GM12878 (cell line): ENCODE results near the gene MINDY3. TPM values are rescaled to one million over a fixed set of nuclear protein-coding genes. Genes with fewer than 3 reads are reported as not detected.

Source experiments
- ATAC-seq: fragments of 200-7000 bp; cut with Tn5 transposase; 3 replicates; pipeline ENCODE4 v1.9.1; 2020; ENCODE audit warnings: mild to moderate bottlenecking, moderate library complexity
- BruUV-seq: library from RNA; stranded (reverse); fragments of 400-500 nt; replicated peaks from 2 replicates; lab custom pipeline; 2021; lab: Mats Ljungman, UMichigan
- CTCF ChIA-PET: fragments of 300-600 bp; sonication (Branson Sonifier 250); formaldehyde crosslinking; extraction: SDS; loops from one replicate; lab custom pipeline; 2021; ENCODE audit warnings: inconsistent platforms; lab: Yijun Ruan, JAX
- POLR2A ChIA-PET: fragments of 350-600 bp; formaldehyde crosslinking; extraction: SDS; loops from one replicate; lab custom pipeline; 2021; ENCODE audit warnings: inconsistent platforms; lab: Charles Lee
- RAD21 ChIA-PET: fragments of 300-600 bp; sonication (Branson Sonifier 250); formaldehyde crosslinking; loops from one replicate; lab custom pipeline; 2023; ENCODE audit warnings: antibody characterized with exemption; ENCODE audit not compliant: unreplicated experiment; lab: Charles Lee
- SMC1A ChIA-PET: fragments of 300-600 bp; sonication (Branson Sonifier 250); formaldehyde crosslinking; loops from one replicate; lab custom pipeline; 2023; ENCODE audit not compliant: unreplicated experiment, uncharacterized antibody; lab: Charles Lee
- DNase-seq: peaks from one replicate; pipeline ENCODE4 v3.0.0-alpha.2; 2011; ENCODE audit warnings: low read depth, low spot score
- FAIRE-seq: peaks from 3 replicates; lab custom pipeline; 2011; peaks lifted over from hg19 to GRCh38; lab: Jason Lieb, UNC
- H2AFZ ChIP-seq: 2 replicates; pipeline ENCODE4 v1.6.0; 2011; ENCODE audit warnings: low read depth, low read length, control low read depth; ENCODE audit not compliant: control insufficient read depth
- H3K27ac ChIP-seq: 2 replicates; pipeline ENCODE4 v1.5.1; 2011; ENCODE audit warnings: control low read depth; ENCODE audit not compliant: control insufficient read depth, insufficient read depth
- H3K27me3 ChIP-seq, 2 experiments: replicated peaks in 1 of 2; 2 replicates each; pipeline versions ENCODE4 v1.6.0 to v1.6.1; 2011; ENCODE audit warnings: low read length in 1 of 2; ENCODE audit not compliant: control insufficient read depth in 2 of 2, insufficient read depth in 2 of 2
- H3K36me3 ChIP-seq, 2 experiments: 2 replicates each; pipeline ENCODE4 v1.5.1; 2011; ENCODE audit warnings: low read length in 1 of 2; ENCODE audit not compliant: control insufficient read depth in 2 of 2, insufficient read depth in 2 of 2
- H3K4me1 ChIP-seq: 2 replicates; pipeline ENCODE4 v1.6.1; 2011; ENCODE audit warnings: mild to moderate bottlenecking, low read length, moderate library complexity, mixed read lengths; ENCODE audit not compliant: control insufficient read depth, insufficient read depth
- H3K4me2 ChIP-seq: 2 replicates; pipeline ENCODE4 v1.6.0; 2011; ENCODE audit warnings: control low read depth; ENCODE audit not compliant: control insufficient read depth, insufficient read depth
- H3K4me3 ChIP-seq: fragments of 200-600 bp; sonication (generic); 2 replicates; pipeline ENCODE4 v1.5.1; 2016
- H3K79me2 ChIP-seq: 2 replicates; pipeline ENCODE4 v1.6.0; 2011; ENCODE audit warnings: low read length; ENCODE audit not compliant: control insufficient read depth, insufficient read depth
- H3K9ac ChIP-seq: 2 replicates; pipeline ENCODE4 v1.8.0; 2011; ENCODE audit warnings: low read length, control low read depth, mixed read lengths; ENCODE audit not compliant: control insufficient read depth, insufficient read depth
- H3K9me3 ChIP-seq: replicated peaks from 3 replicates; pipeline ENCODE4 v1.5.1; 2011; ENCODE audit warnings: mild to moderate bottlenecking, low read length; ENCODE audit not compliant: control insufficient read depth, insufficient read depth
- H4K20me1 ChIP-seq: 2 replicates; pipeline ENCODE4 v1.6.0; 2011; ENCODE audit not compliant: control insufficient read depth, insufficient read depth
- BCL11A ChIP-seq: IDR thresholded peaks from 2 replicates; pipeline ENCODE4 v1.6.1; 2011; ENCODE audit warnings: low read depth, low read length
- EGR1 ChIP-seq, 2 experiments: IDR thresholded peaks; 1 replicate in 1 of 2; 2 replicates in 1 of 2; pipeline ENCODE4 v1.6.1; 2011 to 2012; ENCODE audit warnings: low read depth in 2 of 2, low read length in 2 of 2, borderline replicate concordance in 1 of 2, mild to moderate bottlenecking in 1 of 2, moderate library complexity in 1 of 2
- EP300 ChIP-seq, 2 experiments: fragments of 150-350 bp in 1 of 2; IDR thresholded peaks; 2 replicates each; pipeline ENCODE4 v1.6.1; 2011 to 2012; ENCODE audit warnings: low read depth in 2 of 2, low read length in 2 of 2, borderline replicate concordance in 1 of 2, improper control_type of control experiment in 1 of 2, inconsistent platforms in 1 of 2; ENCODE audit not compliant: control insufficient read depth in 1 of 2
- GABPA ChIP-seq: IDR thresholded peaks from 2 replicates; pipeline ENCODE4 v1.6.1; 2014; ENCODE audit warnings: antibody characterized with exemption, low read depth, mild to moderate bottlenecking, inconsistent platforms
- KAT2A ChIP-seq: conservative IDR thresholded peaks from 2 replicates; pipeline ENCODE4 v1.6.1; 2011; ENCODE audit warnings: low read depth, low read length; ENCODE audit not compliant: control insufficient read depth
- MEF2A ChIP-seq: IDR thresholded peaks from 2 replicates; pipeline ENCODE4 v1.6.1; 2011; ENCODE audit warnings: low read depth, mild to moderate bottlenecking, low read length, moderate library complexity; ENCODE audit not compliant: insufficient read depth
- MTA3 ChIP-seq: IDR thresholded peaks from 2 replicates; pipeline ENCODE4 v1.6.1; 2012; ENCODE audit warnings: low read length, inconsistent platforms, borderline replicate concordance
- MXI1 ChIP-seq: fragments of 150-350 bp; IDR thresholded peaks from 2 replicates; pipeline ENCODE4 v1.6.1; 2011; ENCODE audit warnings: low read depth, mild to moderate bottlenecking, inconsistent platforms, low read length, improper control_type of control experiment
- SRF ChIP-seq, 2 experiments: IDR thresholded peaks; 2 replicates each; pipeline ENCODE4 v1.6.1; 2011; ENCODE audit warnings: low read depth in 2 of 2, low read length in 2 of 2, mild to moderate bottlenecking in 1 of 2, moderate library complexity in 1 of 2
- TCF12 ChIP-seq: IDR thresholded peaks from 2 replicates; pipeline ENCODE4 v1.6.1; 2011; ENCODE audit warnings: low read depth, mild to moderate bottlenecking, low read length
- WGBS: methylation state at CpG from one replicate; pipeline ENCODE4 v1.1.6; 2016; ENCODE audit warnings: low lambda C conversion rate; ENCODE audit not compliant: insufficient replicate concordance, insufficient coverage; ENCODE audit errors: missing lambda C conversion rate; 5-methylcytosine and 5-hydroxymethylcytosine counted together
- in situ Hi-C: fragments of 300-500 bp; cut with MboI; formaldehyde crosslinking; loops from 9 replicates; pipeline ENCODE4 v1.14.3; 2018; ENCODE audit warnings: mixed read lengths
- intact Hi-C: fragments of 100-400 bp; cut with micrococcal nuclease; formaldehyde crosslinking; loops from one replicate; pipeline ENCODE4 v1.14.2; 2022; ENCODE audit not compliant: unreplicated experiment
- polyA plus RNA-seq, 11 experiments: library from polyadenylated mRNA; depleted of rRNA in 4 of 11; unstranded in 6 of 11; stranded (reverse) in 5 of 11; fragments of >200 nt; fragmentation: Nextera tagmentation in 4 of 11; fragmentation: Illumina TruSeq in 1 of 11; extraction: Ambion mirVana in 4 of 11; extraction: Trizol in 1 of 11; gene quantifications; 1 replicate in 1 of 11; 2 replicates in 10 of 11; pipeline versions ENCODE4 v1.2.1 to v1.2.3, GENCODE V29; 2011 to 2016; ENCODE audit warnings: inconsistent platforms in 2 of 11, missing spikeins in 2 of 11, low read depth in 1 of 11
- total RNA-seq, 4 experiments: library from RNA; depleted of rRNA in 3 of 4; stranded (reverse); fragments of >200 nt in 3 of 4; fragmentation: Illumina TruSeq in 1 of 4; extraction: Trizol in 1 of 4; gene quantifications; 2 replicates each; pipeline versions ENCODE4 v1.2.1 to v1.2.3, GENCODE V29; 2013 to 2021
- TF ChIP-seq, protein P1 (sequence below): fragments of 450-650 bp; formaldehyde crosslinking; IDR thresholded peaks from 2 replicates; pipeline ENCODE4 v1.5.0; 2022; ENCODE audit warnings: mild to moderate bottlenecking, missing genetic modification characterization
- TF ChIP-seq, protein P2 (sequence below): IDR thresholded peaks from 2 replicates; pipeline ENCODE4 v1.6.1; 2012; ENCODE audit warnings: mild to moderate bottlenecking, low read depth, low read length
- TF ChIP-seq, protein P3 (sequence below): IDR thresholded peaks from 2 replicates; pipeline ENCODE4 v1.6.1; 2012; ENCODE audit warnings: low read length, inconsistent platforms

MINDY3 gene
- total and polyA plus RNA-seq, 10 of the 15 experiments (the other 5 are each of a cell fraction or from before 2014, with no cell fraction given): 12.0 to 23.6 (median 15.7) TPM

DNA sequence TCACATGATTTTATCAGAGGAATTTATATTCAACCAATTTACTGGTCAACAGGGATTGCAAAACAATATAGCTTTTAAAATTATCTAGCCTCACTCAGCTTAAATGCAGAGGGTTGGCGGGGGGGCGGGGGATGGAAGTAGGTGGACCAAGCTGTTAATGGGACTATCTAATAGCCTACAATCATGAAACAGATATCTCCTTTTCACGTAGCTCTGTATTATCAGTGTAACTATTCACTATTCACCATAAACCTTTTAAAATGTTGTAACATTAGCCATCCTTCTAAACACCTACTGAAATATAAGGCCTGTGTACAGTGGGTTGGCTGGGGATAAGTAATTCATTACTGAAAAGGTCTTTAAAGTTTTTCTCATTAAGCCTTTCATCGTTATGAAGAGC is 56.2 kb downstream of the MINDY3 start (continued):
- TF ChIP-seq, protein P1, sequence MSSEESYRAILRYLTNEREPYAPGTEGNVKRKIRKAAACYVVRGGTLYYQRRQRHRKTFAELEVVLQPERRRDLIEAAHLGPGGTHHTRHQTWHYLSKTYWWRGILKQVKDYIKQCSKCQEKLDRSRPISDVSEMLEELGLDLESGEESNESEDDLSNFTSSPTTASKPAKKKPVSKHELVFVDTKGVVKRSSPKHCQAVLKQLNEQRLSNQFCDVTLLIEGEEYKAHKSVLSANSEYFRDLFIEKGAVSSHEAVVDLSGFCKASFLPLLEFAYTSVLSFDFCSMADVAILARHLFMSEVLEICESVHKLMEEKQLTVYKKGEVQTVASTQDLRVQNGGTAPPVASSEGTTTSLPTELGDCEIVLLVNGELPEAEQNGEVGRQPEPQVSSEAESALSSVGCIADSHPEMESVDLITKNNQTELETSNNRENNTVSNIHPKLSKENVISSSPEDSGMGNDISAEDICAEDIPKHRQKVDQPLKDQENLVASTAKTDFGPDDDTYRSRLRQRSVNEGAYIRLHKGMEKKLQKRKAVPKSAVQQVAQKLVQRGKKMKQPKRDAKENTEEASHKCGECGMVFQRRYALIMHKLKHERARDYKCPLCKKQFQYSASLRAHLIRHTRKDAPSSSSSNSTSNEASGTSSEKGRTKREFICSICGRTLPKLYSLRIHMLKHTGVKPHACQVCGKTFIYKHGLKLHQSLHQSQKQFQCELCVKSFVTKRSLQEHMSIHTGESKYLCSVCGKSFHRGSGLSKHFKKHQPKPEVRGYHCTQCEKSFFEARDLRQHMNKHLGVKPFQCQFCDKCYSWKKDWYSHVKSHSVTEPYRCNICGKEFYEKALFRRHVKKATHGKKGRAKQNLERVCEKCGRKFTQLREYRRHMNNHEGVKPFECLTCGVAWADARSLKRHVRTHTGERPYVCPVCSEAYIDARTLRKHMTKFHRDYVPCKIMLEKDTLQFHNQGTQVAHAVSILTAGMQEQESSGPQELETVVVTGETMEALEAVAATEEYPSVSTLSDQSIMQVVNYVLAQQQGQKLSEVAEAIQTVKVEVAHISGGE (CRISPR knock-in tag): no peak

DNA sequence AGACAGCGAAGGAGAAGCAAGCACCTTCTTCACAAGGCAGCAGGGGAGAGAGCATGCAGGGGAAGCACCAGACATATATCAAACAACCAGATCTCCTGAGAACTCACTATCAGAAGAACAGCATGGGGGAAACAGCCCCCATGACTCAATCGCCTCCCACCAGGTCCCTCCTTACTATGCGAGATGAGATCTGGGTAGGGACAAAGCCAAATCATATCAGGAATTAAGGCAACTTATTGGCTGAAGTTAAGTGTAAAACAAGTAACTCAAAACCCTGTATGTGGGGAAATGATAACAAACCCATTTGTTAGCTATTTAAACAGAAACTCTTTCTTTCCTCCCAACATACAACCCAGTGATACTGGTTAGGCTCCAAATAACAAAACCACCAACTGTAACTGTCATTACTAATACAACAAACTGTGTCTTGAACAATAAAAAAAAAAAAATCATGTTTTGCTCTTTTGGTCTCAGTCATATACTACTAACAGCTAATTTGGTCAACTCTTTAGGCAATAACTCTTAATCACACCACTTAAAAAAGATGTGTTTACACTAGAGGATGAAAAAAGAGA is 57.8 kb downstream of the MINDY3 start:
- no peaks in the 10 kb centered on the region for H4K20me1 ChIP-seq
- no peaks in the 10 kb centered on the region; the same call in 2 of the 3 replicates for H3K9me3 ChIP-seq
- H3K4me1 ChIP-seq: no peaks in the 10 kb centered on the region
- no peak overlapping the region for H3K4me2 ChIP-seq
- CTCF ChIA-PET: interaction anchor here (1.0 kb wide), 1 partner anchor 12 kb away, joined by 4 read pairs; no protein-coding TSS in a partner anchor
- ATAC-seq (no peak), FAIRE-seq (no peak), DNase-seq (no peak)
- in situ Hi-C loops: no loop called here
- no peaks in the 10 kb centered on the region for H3K27me3 ChIP-seq
- TF ChIP-seq TCF12: no peak
- no peak for TF ChIP-seq EP300 (IDR thresholded peaks at IDR 0.05; ENCODE audit: borderline replicate concordance in 1 of 2, control insufficient read depth in 1 of 2, low read depth in 2 of 2, low read length in 2 of 2)
- no peak for TF ChIP-seq EGR1 (IDR thresholded peaks at IDR 0.05; ENCODE audit: borderline replicate concordance in 1 of 2, low read depth in 2 of 2, low read length in 2 of 2)
- no peak for TF ChIP-seq SRF (IDR thresholded peaks at IDR 0.05; ENCODE audit: low read depth in 2 of 2, low read length in 2 of 2)
- no peak for TF ChIP-seq KAT2A
- no peak for TF ChIP-seq BCL11A
- no peak for TF ChIP-seq MTA3
- no peak for TF ChIP-seq MXI1
- TF ChIP-seq, protein P2, sequence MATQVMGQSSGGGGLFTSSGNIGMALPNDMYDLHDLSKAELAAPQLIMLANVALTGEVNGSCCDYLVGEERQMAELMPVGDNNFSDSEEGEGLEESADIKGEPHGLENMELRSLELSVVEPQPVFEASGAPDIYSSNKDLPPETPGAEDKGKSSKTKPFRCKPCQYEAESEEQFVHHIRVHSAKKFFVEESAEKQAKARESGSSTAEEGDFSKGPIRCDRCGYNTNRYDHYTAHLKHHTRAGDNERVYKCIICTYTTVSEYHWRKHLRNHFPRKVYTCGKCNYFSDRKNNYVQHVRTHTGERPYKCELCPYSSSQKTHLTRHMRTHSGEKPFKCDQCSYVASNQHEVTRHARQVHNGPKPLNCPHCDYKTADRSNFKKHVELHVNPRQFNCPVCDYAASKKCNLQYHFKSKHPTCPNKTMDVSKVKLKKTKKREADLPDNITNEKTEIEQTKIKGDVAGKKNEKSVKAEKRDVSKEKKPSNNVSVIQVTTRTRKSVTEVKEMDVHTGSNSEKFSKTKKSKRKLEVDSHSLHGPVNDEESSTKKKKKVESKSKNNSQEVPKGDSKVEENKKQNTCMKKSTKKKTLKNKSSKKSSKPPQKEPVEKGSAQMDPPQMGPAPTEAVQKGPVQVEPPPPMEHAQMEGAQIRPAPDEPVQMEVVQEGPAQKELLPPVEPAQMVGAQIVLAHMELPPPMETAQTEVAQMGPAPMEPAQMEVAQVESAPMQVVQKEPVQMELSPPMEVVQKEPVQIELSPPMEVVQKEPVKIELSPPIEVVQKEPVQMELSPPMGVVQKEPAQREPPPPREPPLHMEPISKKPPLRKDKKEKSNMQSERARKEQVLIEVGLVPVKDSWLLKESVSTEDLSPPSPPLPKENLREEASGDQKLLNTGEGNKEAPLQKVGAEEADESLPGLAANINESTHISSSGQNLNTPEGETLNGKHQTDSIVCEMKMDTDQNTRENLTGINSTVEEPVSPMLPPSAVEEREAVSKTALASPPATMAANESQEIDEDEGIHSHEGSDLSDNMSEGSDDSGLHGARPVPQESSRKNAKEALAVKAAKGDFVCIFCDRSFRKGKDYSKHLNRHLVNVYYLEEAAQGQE: no peak
- TF ChIP-seq, protein P3, sequence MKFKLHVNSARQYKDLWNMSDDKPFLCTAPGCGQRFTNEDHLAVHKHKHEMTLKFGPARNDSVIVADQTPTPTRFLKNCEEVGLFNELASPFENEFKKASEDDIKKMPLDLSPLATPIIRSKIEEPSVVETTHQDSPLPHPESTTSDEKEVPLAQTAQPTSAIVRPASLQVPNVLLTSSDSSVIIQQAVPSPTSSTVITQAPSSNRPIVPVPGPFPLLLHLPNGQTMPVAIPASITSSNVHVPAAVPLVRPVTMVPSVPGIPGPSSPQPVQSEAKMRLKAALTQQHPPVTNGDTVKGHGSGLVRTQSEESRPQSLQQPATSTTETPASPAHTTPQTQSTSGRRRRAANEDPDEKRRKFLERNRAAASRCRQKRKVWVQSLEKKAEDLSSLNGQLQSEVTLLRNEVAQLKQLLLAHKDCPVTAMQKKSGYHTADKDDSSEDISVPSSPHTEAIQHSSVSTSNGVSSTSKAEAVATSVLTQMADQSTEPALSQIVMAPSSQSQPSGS: no peak
- TF ChIP-seq GABPA: no peak
- no peak for TF ChIP-seq MEF2A
- TF ChIP-seq, all 136 proteins: peak for 0
- BruUV-seq: no TSS peak
- peaks cover 0 to 9% of the 10 kb centered on the region in 2 experiments; a peak in 2 of 4 replicates for H3K36me3 ChIP-seq
- intact Hi-C loops: no loop called here
- RAD21 ChIA-PET: no interaction called here
- no peak overlapping the region for H3K4me3 ChIP-seq
- no peak overlapping the region for H3K27ac ChIP-seq
- no peak overlapping the region for H2AFZ ChIP-seq
- no peaks in the 10 kb centered on the region for H3K79me2 ChIP-seq
- WGBS: 81% methylated on average over 3 of the region's 3 CpGs
- no peak overlapping the region for H3K9ac ChIP-seq
- SMC1A ChIA-PET: interaction anchor here (1.1 kb wide), 1 partner anchor 11 kb away, joined by 3 read pairs; no protein-coding TSS in a partner anchor
- POLR2A ChIA-PET: no interaction called here
